ENCODE data around the gene MIA. TPM values are rescaled to one million over a fixed set of nuclear protein-coding genes. Genes with fewer than 3 reads are reported as not detected.
"Not testable (repeated sequence)": the region's sequence is repeated elsewhere in the genome, so short reads cannot be mapped to it uniquely, and the experiment has no call there.

The MIA gene
- polyA plus RNA-seq, 1 donor = 1.2 TPM

DNA sequence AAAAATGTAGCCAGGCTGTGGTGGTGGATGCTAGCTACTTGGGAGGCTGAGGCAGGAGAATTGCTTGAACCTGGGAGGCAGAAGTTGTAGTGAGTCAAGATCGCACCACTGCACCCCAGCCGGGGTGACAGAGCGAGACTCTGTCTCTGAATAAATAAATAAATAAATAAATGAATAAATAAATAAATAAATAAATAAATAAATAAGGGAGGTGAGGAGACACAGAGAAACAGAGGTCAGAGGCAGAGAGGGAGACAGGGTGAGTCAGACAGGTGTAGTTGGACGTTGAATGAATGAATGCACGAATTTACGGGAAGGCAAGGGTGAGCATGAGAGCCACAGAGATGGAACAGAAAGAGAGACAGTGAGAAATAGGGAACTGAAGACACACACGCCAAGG is 5.8 kb downstream of the MIA start:
- DNase-seq = no peak

DNA sequence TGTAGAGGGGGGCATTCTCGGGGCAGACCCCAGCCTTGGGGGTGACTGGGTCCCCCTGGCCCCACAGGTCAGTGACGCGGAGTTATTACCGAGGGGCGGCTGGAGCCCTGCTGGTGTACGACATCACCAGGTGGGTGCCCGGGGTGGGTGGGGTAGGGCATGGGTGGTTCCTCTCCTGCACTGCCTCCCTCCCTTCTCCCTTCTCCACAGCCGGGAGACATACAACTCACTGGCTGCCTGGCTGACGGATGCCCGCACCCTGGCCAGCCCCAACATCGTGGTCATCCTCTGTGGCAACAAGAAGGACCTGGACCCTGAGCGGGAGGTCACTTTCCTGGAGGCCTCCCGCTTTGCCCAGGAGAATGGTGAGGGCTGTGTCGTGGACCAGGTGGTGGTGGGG is 8.4 kb downstream of the MIA start:
- no peak for DNase-seq

DNA sequence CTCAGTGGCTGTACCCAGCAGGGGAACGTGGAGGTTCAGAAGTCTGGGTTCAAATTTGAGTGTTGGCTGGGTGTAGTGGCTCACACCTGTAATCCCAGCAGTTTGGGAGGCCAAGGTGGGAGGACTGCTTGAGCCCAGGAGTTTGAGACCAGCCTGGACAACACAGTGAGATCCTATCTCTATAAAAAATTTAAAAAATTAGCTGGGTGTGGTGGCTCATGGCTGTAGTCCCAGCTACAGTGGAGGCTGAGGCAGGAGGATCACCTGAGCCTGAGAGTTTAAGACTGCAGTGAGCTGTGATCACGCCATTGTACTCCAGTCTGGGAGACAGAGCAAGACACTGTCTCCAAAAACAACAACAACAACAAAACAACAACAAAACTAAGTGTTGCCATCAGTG is 8.8 kb downstream of the MIA start:
- not testable (repeated sequence) for DNase-seq

DNA sequence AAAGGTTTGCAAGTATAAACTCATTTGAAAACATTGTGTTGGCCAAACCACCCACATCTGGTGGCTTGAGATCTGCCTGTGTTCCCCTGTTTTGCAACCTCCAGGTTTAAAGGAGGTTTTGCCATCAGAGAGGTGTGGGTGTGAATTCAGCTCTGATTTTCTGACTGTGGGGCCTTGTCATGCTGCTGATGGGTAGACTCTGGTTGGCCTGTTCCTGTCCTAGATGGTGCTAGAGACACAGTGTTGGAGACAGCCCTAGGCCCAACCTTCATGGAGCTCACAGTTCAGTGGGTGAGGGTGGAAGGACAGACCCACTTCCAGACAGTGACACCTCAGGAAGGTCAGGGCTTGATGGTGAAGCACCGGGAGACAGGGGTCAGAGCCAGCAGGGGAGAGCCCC is 10.2 kb downstream of the MIA start:
- no peak for DNase-seq

DNA sequence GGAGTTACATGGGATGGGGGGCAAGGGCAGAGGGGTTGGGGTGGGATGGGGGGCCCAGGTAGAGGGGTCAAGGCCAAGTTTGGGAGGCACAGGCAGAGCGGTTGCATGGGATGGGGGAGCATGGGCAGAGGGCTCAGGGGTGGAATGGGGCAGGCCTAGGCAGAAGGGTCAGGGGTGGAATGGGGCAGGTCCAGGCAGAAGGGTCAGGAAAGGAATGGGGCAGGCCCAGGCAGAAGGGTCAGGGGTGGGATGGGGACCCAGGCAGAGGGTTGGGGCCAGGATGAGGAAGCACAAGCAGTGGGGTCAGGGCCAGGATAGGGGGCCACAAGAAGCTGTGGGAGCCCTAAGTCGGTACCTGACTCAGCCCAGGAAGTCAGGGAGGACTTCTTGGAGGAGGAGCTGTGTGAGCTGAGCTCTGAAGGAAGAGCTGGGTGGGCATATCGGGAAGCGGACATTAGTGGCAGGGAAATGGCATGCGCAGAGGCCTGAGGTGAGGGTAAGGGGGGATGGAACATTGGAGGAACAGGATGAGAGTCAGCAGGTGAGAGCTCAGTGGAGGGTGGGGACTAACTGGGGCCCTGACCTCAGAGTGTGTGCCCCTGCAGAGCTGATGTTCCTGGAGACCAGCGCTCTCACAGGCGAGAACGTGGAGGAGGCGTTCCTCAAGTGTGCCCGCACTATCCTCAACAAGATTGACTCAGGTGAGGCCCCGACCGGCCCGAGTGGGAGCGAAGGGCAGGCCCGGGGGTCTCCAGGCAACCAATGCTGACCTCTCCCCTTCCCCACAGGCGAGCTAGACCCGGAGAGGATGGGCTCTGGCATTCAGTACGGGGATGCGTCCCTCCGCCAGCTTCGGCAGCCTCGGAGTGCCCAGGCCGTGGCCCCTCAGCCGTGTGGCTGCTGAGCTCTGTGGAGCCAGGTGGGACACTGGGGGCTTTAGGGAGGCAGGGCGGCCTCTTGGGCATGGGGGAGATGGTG is 11.0 kb downstream of the MIA start:
- DNase-seq = no peak

DNA sequence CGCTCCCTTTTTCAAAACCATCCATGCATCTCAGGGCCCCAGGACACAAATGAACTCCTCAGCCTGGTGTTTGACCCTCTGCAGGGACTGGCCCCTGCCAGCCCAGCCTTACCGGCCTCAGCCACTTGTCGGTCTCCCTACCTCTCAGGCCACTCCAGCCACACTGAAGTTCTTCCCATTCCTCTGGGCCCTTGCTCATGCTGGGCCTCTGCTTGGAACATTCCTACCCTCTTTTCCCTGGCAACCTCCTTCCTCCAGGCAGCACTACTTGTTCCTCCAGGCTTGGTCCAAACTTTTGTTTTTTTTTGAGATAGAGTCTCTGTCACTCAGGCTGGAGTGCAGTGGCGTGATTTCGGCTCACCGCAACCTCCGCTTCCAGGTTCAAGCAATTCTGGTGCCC is 16.0 kb downstream of the MIA start:
- DNase-seq = no peak

DNA sequence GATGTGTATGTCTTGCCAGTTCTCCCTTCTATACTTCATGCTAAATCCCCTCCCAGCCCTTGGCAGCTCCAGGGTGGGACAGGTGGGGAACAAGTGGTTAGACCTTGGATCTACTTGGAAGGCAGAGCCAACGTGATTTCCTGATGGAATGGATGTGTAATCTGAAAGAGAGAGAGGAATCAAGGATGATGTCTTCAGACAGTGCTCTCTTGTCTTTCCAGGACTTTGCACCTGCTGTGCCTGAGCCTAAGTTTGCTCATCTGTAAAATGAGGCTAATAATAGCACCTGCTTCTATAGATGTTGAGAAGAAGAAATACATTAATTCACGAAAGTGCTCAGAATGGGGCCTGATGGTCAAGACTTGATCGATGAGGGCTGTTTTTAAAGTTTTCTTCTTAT is 16.7 kb downstream of the MIA start:
- DNase-seq = no peak

DNA sequence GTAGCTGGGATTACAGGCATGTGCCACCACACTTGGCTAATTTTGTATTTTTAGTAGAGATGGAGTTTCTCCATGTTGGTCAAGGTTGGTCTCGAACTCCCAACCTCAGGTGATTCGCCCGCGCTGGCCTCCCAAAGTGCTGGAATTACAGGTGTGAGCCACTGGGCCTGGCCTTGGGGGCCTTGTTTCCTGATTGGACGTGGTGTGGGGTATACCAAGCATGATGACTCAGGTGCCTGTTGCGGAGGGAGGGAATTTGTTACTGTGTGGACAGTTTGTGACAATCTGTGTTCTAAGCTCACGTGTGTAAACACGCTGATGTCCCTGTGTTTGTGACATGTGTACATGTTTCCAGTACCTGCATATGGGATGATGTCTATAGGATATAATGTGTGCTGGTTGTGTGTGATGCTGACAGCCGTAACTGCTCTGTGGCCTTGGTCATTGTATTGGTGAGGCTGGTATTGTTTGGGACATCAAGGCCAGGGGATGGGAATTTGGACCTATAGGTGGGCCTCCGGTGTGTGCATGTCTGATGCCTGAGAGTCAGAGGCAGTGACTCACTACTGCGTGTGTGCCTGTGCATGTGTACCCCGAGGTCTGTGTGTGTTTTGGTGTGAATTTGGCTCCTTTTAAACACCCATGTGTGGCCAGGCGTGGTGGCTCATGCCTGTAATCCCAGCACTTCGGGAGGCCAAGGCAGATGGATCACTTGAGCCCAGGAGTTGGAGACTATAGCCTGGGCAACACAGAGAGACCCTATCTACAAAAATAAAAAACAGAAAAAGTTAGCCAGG is 22.0 kb downstream of the MIA start:
- no peak for DNase-seq

DNA sequence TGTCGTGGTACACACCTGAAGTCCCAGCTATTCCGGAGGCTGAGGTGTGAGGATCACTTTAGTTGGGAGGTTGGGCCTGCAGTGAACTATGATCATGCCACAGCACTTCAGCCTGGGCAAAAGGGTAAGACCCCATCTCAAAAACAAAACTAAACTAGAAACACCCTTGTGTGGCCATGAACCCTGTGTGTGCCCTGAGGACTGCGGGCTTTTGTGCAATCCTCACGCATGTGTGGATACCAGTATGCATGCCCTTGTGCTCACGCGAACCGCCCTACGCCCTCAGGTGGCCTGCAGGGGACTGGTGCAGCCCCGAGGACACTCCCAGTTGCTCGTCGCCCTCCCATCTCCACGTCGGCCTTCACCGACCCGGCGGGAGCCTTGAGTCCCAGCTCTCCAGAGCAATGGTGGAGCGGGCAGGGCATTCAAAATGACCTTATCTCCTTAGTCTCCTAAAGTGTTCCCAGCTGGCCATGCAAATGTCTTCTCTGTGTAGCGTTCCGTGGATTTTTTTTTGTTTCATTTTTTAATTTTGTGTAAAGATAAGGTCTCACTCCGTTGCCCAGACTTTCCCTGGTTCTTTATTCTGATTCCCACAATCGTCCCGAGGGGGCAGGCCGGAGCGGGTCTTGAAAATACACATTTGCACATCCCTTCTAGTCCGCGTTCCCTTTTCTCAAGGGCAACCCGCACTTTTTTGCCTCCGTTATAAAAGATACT is 22.8 kb downstream of the MIA start:
- no peak for DNase-seq

DNA sequence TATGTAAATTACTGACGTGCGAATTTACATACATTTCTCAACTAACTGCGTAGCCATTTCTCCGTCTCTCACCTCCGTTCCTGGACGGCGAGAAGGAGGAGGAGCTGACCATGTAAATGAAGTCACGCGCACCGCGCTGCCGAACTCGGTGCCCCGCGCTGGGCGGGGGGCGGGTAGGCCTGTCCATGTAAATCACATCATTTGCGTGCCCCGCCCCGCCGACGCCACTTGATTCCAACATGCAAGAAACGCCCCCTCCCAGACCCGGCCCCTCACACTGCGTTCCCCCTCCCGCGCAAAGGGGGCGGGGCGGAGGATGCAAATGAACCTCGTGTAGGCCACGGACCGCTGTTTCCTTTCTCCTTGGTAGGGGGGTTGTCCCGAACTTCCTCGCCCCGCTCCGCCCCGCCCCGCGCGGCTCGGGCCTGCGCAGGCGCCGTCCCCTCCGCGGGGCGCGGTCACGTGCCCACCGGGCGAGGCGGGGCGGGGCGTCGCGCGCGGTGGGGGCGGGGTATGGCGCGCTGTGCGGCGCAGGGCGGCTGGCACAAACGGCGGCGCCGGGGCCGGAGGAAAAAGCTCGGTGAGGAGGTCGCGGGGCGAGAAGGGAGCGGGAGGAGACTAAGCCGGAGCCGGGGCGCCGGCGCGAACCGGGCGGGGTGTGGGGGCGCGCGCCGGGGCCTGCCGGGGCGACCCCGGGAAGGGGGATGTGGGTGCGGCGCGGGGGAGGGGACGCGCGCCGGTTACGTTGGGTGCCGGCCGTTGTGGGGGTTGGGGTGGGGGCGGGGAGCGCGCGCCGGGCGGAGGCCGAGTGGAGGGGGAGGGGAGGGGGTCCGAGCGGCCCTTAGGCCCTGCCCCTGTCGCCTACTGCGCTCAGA is 23.6 kb downstream of the MIA start, which contains the start of gene EGLN2:
Gene EGLN2, plus strand, starts transcription at position 509 of the 875 bp plus-strand sequence. CDS start 1,382 bp downstream, outside the sequence.
- DNase-seq = peak; percentile 100

DNA sequence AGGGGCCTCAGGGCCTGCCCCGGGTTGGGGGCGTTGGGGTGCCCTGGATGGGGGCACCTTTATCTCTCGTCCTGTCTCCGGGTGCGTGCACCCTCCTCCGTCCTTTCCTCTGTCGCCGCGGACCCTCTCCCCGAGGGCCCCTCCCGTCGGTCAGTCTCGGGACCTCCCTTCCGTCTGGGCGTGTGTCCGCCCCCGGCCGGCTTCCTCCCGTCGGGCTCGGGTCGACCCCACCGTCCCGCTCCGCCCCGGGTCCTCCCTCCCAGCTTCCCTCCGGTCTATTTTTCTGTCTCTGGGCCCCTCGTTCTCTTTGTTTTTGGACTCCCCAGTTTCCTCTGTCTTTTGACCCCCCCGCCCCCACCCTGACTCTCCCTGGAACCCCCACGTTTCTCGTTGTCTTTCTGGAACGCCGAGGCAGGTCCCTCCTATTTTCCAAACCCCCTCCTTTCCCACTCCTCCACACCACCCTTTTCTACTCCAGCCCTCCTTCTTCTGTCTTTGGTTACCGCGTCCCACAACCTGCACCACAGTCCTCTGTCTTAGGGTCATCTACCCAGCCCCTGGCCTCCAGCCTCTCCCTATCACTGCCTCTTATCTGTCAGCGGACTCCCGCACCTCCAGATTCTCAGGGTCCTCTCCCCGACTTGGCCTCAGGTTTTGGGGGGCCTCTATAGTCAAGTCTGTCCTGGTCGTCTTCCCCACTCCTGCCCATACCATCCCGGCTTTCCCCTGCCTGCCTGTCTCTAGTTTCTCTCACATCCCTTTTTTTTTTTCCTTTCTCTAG is 24.4 kb downstream of the MIA start:
- DNase-seq = peak; percentile 68

DNA sequence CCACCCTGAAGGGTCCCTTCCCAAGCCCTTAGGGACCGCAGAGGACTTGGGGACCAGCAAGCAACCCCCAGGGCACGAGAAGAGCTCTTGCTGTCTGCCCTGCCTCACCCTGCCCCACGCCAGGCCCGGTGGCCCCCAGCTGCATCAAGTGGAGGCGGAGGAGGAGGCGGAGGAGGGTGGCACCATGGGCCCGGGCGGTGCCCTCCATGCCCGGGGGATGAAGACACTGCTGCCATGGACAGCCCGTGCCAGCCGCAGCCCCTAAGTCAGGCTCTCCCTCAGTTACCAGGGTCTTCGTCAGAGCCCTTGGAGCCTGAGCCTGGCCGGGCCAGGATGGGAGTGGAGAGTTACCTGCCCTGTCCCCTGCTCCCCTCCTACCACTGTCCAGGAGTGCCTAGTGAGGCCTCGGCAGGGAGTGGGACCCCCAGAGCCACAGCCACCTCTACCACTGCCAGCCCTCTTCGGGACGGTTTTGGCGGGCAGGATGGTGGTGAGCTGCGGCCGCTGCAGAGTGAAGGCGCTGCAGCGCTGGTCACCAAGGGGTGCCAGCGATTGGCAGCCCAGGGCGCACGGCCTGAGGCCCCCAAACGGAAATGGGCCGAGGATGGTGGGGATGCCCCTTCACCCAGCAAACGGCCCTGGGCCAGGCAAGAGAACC is 25.1 kb downstream of the MIA start:
- no peak for DNase-seq

DNA sequence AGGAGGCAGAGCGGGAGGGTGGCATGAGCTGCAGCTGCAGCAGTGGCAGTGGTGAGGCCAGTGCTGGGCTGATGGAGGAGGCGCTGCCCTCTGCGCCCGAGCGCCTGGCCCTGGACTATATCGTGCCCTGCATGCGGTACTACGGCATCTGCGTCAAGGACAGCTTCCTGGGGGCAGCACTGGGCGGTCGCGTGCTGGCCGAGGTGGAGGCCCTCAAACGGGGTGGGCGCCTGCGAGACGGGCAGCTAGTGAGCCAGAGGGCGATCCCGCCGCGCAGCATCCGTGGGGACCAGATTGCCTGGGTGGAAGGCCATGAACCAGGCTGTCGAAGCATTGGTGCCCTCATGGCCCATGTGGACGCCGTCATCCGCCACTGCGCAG is 25.7 kb downstream of the MIA start:
- DNase-seq = no peak

DNA sequence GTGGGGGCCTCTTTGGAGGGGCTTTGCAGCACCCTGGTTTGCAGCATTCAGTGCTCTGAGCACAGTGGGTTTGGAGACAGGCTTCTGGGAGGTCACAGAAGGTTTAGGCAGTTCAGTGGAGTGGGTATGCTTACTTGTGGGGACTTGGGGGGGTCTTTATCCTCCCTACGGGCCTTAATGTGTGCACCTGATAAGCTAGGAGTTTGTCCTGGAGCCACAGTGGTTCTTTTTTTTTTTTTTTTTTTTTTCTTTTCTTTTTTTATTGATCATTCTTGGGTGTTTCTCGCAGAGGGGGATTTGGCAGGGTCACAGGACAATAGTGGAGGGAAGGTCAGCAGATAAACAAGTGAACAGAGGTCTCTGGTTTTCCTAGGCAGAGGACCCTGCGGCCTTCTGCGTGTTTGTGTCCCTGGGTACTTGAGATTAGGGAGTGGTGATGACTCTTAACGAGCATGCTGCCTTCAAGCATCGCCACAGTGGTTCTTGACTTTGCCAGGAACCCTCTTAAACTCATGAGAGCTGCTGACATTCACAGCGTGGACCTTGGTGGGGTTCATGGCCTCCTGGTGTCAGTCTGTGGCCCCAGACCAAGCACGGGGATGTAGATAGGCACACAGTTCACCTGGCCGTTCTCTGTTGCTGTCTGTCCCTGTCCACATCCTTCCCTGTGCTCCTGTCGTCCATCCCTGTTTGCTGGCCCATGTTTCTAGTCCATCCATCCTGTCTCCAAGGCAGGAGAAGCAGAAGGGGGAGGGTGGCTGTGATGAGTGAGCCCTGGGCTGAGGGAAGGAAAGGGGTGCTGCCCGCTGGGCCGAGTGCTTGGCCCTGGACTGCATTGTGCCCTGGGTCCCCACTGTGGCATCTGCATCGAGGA is 26.3 kb downstream of the MIA start:
- no peak for DNase-seq

DNA sequence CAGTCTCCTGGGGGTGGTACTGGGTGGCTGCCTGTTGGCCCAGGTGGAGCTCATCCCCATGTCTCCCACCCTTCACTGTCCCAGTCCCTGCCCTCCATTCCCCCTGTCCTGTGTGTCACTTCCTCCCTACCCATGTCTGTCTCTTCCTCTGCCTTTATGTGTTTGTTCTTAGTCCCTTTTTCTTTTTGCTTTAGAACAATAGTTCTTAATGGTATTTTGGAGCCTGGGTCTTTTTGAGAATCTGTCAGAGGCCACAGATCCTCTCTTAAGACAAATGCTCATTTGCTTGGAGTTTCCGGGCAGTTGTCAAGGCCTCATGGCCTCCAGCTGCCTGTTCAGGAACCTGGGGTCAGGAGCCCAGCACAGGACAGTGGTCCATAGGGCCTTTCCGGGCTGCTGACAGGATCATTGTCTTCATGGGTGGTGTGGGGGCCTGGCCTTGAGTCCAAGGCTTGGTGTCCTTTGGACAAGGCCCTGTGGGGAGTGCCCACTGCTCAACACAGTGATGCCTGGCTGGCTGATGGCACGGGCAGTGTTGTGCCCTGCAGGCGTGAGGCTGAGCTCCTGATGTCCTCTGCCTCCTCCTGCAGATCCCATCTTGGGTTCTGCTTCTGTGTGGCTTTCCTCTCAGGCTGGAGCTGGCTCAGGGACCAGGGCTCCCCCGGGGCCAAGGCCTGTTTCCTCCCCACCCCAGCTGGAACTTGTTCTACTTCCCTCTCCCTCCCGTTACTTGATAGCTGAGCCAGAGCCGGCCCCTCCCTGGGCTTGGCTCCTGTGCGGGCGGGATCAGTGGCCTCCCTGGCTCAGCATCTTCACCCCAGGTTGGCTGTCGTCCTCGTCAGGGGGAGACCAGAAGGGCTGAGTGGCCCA is 27.2 kb downstream of the MIA start:
- no peak for DNase-seq

DNA sequence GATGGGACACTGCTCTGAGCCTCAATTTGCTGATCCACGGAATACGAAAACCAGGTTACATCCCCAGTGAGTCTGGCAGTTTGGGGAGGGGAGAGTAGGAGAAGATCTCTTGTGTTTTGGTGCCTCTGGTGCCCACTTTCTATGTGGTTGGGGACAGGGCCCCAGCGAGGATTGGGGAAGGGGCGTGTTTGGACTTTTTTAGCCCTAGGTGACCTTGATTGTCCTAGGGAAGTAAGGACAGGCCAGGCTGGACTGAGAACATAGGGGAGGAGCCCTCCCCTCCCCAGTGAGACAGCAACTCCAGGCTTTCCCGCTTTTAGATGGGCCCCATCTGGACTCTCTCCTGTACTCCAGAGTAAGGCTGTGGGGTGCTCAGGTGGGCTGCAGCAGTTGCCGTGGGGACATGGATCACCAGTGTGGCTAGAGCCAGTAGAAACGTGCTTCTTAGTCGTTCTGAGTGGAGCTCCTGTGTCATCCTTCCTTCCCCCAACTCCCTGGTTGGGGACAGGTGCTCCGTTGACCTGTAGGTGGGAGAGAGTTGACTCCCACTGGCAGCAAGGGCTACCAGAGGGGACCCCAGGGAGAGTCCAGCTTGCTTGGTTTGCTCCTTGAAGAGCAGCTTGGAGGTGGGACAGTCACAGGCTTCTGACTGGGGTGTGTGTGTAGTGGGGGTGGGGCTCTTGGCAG is 28.0 kb downstream of the MIA start:
- DNase-seq = no peak

DNA sequence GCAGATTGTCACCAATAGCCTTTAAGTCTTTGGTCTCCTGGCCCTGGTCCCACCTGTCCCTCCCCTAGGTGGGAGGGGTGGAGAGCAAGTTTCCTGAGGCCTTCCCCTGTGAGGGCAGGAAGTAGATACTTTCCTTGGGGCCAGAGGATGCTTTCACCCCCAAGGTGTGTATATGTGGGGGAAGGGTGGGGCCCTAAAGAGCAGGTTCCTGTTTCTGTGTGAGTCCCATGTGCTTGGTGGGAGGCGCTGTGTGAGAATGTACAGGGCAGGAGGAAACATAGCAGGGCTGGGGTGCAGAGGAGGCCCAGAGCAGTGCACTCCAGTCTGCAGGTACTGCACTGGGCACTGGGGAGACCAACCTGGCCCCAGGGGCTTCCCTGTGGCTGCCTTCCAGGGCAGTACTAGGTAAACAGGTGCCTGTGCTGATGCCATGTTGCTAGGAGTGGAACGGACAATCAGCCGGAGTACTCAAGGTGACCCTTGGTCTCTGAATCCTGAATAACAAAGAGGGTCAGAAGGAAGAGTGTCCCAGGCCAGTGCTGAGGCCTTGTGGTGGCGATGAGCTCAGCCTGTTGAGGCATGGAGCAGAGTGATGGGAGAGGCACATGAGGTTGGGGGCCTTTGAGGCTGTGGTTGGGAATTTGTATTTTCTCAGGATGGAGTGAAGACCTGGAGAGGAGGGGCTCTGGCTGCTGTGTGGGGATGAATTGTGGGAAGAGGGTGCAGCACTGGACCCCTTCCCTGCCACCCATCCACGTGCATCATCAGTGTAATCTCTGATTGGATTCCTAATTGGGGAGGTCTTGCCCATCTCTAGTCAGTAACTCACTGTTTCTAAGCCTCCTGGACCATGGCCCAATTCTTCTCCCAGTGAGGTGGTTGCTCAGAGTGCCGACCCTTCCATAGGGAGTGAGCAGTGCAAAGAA is 28.8 kb downstream of the MIA start:
- no peak for DNase-seq
